Stimulated activated CD4-positive, alpha-beta T cell treated with anti-CD3 and anti-CD28 coated beads, TNF-alpha, amount 100 ng/mL, for 48 hours (primary cell): ENCODE results near the gene PPP1CA.
A peak's percentile ranks its signal among the peaks of the same experiment; 100 is the strongest.
"Not testable (repeated sequence)": the region's sequence is repeated elsewhere in the genome, so short reads cannot be mapped to it uniquely, and the experiment has no call there.

Source experiments
- DNase-seq, 3 donors: peaks; one replicate each; pipeline ENCODE4 v3.0.0-alpha.2; 2020; ENCODE audit warnings: low read depth in 3 of 3

Gene PPP1CA

DNA sequence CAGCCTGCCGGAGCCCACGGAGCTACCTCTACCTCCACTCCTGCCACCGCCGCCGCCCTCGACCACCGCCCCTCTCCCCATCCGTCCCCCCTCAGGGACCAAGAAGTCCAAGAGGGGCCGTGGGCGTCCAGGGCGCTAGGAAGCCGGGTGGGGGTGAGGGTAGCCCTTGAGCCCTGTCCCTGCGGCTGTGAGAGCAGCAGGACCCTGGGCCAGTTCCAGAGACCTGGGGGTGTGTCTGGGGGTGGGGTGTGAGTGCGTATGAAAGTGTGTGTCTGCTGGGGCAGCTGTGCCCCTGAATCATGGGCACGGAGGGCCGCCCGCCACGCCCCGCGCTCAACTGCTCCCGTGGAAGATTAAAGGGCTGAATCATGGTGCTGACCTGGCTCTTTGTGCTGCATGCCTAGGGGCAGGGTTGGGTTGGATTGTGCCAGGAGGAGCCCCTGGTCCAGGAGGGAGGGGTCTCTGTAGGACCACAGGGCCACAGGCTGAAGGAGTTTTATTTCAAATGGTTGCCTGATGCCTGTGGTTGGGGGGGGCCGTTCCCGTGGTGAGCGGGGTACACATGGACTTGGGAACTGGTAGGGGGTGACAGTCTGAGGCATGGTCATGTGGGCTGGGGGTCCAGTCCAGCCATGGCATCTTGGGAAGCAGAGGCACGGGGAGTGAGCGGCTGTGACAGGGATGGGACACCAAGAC lies 33.5 kb upstream of the PPP1CA start:
- DNase-seq, result no peak

DNA sequence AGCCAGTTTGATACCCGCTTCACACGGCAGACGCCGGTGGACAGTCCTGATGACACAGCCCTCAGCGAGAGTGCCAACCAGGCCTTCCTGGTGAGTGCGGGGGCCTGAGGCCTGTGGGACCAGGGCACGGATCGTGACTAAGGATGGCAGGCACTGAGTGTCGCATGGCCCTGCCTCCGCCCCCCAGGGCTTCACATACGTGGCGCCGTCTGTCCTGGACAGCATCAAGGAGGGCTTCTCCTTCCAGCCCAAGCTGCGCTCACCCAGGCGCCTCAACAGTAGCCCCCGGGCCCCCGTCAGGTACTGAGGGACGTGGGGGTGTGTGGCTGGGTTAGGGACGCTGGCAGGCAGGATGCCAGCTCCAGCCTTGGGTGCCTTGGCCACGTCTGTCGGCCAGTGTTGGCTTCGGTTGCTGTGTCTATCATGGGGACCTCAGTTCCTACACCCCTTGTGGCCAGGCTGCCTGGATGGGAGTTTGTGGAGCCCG lies 32.8 kb upstream of the PPP1CA start:
- no peak for DNase-seq

DNA sequence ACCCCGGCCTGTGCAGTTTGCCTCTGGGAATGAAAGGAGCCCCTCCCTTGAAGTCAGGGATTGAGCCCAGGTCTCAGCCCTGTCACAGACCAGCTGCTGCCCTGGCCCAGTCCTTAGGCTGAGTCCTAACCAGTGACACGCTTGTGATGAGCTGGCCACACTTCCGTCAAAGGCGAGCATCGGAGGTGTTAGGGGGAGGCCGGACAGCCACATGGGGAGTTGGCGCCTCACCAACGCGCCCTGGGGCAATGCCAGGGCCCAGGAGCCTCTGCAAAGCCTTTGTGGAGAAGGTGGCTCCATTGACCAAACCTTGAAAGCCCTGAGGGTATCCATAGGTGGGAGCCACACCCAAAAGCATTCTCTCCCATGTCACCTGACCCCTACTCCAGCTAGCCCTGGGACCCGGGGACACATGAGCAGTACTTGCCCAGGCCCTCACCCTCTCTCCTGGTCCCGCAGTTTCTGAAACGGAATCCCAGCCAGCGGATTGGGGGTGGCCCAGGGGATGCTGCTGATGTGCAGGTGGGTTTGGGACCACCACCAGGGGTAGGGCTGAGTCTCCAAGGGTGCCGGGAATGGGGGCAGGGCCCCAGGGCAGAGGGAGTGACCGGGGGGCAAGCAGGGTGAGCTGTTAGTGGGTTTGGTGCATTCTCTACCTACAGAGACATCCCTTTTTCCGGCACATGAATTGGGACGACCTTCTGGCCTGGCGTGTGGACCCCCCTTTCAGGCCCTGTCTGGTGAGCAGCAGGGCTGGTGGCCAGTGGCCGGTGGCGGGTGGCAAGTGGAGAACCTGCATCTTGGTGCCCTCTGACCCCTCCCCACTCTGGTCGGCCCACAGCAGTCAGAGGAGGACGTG lies 32.1 kb upstream of the PPP1CA start:
- DNase-seq, result no peak

DNA sequence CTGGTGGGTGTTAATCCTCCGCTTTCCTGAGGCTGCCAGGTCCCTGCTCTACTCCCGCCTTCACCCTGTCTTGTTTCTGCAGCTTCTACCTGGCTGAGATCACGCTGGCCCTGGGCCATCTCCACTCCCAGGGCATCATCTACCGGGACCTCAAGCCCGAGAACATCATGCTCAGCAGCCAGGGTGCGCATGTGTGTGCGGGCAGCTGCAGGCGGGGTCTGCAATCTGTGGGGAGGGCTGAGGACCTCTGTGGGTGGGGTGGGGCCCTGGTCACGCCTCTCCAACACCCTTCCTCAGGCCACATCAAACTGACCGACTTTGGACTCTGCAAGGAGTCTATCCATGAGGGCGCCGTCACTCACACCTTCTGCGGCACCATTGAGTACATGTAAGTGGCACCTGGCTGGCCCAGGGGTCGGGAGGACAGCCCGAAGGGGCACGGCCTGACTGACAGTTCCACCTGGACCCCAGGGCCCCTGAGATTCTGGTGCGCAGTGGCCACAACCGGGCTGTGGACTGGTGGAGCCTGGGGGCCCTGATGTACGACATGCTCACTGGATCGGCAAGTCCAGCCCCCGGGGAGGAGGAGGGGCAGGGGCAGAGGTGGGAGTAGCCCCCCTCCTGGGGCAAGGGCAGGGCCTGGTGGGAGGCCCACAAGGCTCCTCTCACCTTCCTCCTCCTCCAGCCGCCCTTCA lies 31.1 kb upstream of the PPP1CA start:
- DNase-seq, result no peak

DNA sequence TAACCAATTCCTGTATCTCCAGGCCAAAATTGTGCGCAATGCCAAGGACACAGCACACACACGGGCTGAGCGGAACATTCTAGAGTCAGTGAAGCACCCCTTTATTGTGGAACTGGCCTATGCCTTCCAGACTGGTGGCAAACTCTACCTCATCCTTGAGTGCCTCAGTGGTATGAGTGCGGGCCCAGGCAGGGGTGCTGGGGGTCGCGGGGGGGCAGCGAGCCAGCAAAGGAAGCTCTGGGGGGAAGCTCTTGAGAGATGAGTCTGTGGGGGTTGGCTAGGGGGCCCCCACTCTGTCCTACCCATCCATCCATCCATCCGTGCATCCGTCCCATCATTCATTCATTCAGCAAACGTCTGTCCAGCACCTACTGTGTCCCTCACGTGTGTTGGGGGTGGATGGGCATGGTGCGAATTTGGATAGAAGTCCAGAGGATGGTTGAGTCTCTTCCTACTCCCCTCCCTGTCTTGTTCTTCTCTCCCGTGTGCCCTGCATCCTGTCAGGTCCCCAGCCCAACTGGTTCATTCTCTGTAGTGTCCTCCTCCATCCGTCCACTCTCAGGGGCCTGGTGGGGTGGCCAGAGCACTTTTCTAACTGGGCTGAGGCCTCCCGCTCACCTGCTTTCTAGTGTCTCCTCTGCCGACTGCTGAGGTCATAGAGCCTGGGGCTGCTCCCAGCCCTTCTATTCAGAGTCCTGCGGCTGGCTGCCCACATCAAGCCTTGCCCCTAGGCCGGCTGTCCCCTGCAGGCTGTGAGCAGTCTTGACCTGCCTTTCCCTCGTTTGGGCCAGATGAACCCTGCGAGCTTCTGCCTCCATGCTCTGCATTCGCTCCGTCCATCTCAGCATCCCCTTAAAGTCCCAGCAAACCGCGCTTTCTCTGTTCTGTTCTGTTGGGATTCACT lies 29.9 kb upstream of the PPP1CA start:
- DNase-seq, result no peak

DNA sequence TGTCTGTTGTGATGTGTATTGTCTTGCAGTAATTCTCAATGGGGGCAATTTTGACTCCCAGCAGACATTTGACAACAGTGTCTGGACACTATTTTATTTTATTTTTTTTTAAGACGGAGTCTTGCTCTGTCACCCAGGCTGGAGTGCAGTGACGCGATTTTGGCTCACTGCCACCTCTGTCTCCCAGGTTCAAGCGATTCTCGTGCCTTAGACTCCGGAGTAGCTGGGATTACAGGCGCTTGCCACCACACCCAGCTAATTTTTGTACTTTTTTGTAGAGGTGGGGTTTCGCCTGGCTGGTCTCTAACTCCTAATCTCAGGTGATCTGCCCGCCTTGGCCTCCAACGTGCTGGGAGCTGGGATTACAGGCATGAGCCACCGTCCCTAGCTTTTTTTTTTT lies 28.1 kb upstream of the PPP1CA start:
- no peak for DNase-seq

DNA sequence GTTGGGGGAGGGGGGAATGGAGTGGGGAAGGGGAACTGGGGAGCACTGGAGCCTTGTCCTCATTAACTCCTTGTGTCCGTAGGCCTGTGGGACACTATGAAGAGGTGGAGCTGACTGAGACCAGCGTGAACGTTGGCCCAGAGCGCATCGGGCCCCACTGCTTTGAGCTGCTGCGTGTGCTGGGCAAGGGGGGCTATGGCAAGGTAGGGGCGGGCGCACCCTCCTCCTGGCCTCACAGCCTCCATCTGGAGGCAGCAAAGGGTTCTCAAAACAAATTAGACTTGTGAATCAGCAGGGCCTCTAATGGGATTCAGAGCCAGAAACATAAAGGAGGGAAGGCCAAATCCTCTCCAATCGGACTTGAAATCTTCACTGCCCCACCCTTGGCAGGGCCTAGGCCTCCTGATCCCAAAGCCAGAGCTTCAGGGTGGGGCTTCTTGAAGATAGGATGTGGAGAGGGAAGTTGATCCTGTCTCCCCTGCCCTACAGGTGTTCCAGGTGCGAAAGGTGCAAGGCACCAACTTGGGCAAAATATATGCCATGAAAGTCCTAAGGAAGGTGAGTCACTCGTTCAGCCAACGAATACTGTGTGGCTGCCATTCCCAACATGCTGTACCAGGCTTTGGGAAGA lies 27.5 kb upstream of the PPP1CA start:
- no peak for DNase-seq

DNA sequence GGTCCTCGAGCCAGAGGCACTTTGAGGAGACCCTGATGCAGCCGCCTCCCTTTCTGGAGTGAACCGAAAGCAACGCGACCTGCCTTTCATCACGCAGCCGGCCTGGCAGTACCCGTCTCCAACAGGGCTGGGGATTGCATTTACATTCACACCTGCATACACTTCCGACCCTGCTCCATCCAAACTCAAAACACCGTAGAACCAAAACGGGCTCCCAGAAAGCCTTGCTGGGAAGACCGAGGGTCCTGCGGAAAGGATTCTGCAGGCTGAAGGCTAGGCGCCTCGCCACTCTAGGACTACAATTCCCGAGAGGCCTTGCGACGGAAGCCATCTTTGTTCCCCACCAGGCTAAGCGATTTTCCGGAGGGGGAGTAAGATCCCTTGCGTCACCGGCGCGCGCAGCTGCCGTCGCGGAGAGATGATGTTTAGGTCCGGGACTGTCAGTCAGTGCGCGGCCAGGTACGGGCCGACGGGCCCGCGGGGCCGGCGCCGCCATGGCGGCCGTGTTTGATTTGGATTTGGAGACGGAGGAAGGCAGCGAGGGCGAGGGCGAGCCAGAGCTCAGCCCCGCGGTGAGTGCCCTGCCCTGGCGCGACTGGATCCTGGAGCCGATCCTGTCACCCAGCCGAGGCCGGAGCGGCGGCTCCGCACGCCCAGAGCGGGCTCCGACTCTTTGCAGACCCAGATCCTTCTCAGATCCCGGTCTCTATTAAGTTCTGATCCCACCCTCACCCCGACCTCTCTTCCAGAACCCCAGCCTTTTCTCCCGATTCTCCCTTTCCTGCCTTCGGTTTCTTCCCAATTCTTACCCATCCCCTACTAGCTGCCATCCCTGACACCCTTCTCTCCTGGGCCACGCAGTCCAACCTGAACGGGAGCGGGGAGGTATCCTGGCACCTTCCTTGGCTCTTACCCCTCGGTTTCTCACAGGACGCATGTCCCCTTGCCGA lies 26.7 kb upstream of the PPP1CA start, which contains the start of gene RPS6KB2:
TSS of gene RPS6KB2 (plus strand) at position 443 of the 950 bp plus-strand sequence. CDS start at position 495, 52 bp downstream.
- DNase-seq, result peak; percentile 96 to 100 (median 99)

DNA sequence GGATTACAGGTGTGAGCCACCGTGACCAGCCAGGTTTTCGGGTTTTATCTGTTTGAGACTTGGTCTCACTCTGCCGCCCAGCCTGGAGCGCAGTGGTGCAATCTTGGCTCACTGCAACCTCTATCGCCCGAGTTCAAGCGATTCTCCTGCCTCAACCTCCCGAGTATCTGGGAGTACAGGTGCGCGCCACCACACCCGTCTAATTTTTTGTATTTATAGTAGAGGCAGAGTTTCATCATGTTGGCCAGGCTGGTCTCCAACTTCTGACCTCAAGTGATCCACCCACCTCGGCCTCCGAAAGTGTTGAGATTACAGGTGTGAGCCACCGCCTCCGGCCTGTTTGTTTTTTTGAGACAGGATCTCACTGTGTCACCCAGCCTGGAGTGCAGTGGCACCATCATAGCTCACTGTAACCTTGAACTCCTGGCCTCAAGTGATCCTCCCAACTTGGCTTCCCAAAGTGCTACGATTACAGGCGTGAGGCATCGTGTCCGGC lies 25.8 kb upstream of the PPP1CA start:
- DNase-seq, result not testable (repeated sequence)

DNA sequence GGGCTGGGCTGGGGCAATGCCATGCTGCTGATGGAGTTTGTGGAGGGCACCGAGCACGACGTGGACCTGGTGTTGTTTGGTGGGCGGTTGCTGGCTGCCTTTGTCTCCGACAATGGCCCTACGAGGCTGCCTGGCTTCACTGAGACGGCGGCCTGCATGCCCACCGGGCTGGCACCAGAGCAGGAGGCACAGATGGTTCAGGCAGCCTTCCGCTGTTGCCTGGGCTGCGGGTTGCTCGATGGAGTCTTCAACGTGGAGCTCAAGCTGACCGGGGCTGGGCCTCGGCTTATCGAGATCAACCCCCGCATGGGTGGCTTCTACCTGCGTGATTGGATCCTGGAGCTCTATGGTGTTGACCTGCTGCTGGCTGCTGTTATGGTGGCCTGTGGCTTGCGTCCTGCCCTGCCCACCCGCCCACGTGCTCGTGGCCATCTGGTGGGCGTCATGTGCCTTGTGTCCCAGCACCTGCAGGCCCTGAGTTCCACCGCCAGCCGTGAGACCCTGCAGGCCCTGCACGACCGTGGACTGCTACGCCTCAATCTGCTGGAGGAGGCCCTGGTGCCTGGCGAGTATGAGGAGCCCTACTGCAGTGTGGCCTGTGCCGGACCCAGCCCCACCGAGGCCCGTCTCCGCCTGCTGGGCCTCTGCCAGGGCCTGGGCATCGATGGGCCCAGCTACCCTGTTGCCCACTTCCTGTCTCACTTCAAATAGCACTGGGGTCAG lies 22.4 kb upstream of the PPP1CA start:
- no peak for DNase-seq

DNA sequence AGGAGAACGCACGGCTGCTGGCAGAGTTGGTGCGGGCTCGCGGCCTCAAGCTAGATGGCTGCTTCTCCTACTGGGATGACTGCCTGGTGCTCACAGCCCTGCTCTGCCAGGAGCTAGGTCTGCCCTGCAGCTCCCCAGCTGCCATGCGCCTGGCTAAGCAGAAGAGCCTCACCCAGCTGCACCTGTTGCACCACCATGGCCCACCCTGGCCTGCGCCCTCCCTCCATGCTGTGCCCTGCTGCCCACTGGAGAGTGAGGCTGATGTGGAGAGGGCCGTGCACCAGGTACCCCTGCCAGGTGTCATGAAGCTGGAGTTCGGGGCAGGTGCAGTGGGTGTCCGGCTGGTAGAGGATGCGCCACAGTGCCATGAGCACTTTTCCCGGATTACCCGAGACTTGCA lies 21.8 kb upstream of the PPP1CA start:
- no peak for DNase-seq

DNA sequence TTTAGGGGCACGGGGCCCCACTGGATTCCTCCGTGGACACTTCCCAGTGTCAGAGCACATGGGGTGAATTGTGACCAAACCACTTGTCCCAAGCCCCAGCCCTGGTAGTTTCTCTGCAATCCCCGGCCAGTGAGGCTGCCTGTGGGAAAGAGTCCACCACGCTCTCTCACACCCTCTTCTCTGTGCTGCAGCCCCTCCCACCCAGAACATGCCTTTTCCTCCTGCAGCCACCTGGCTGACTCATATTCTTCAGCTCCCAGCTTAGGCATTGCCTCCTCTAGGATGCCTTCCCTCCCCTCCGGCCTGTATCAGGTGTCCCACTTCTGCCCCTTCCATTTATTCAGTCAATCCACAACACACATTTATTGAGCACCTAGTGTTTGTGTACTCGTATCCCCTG lies 21.2 kb upstream of the PPP1CA start:
- DNase-seq, result no peak

DNA sequence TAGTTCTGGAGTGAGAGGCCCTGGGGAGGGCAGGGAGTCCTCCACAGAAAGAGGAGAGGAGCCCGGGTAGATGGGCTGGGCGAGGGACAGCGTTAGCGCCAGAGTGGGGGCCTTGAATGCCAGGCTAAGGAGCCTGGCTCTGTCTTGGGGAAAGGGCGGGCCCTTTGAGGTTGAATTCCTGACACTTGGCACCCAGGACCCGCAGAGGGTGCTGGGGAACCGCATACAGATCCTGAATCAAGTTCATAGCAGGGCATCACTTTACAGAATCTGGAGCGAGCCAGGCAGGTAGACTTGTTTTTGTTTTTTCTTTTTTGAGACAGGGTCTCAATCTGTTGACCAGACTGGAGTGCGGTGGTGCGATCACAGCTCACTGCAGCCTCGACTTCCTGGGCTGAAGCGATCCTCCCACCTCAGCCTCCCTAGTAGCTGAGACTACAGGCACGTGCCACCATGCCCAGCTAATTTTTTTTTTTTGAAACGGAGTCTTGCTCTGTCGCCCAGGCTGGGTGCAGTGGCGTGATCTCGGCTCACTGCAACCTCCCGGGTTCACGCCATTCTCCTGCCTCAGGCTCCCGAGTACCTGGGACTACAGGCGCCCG lies 19.9 kb upstream of the PPP1CA start:
- no peak for DNase-seq

DNA sequence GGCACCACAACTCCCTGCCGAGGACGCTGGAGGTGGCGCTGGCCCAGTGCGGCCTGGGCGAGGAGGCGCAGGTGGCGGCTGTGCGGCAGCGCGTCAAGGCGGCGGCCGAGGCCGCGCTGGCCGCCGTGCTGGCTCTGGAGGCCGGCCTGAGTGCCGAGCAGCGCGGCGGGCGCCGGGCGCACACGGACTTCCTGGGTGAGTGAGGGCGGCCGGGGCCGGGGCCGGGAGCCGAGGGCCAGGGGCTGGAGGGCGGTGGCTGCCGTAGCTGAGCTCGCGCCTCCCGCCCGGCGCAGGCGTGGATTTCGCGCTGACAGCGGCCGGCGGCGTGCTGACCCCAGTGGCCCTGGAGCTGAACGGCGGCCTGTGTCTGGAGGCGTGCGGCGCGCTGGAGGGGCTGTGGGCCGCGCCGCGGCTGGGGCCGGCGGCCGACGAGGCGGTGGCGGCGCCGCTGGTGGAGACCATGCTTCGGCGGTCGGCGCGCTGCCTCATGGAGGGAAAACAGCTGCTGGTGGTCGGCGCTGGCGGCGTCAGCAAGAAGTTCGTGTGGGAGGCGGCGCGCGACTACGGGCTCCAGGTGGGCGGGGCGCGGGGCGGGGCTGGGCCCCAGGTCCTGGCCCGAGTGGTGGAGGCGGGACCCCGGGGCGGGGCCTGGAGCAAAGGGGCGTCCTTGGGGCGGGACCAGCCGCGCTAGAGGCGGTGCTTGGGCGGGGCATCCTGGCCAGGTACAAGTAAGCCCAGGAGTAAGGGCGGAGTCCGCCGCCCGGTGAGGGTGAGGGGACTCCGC lies 19.2 kb upstream of the PPP1CA start:
- DNase-seq, result peak; percentile 96 to 99 (median 98)

DNA sequence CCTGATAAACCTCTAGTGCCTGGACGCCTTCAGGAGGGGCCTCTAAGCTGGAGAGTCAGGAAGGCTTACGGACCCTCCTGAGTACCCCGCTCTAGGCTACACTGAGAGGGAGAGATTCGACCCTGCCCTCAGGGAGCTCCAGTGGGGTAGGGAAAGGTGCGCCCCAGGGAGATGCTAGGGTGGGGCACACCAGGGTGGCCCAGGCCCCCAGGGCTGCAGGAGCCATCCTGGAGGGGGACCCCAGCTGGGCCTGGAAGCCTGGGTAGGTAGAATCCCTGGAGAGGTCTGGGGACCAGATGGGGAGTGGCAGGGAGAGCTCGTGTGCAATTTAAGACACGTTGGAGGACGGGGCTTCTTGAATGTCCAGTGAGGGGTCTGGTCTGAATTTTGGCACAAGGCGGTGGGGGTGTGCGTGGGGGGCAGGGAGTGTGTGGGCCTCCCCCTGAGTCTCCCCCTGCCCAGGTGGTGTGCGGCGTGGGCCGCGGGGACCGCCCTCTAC lies 18.5 kb upstream of the PPP1CA start:
- DNase-seq, result no peak

DNA sequence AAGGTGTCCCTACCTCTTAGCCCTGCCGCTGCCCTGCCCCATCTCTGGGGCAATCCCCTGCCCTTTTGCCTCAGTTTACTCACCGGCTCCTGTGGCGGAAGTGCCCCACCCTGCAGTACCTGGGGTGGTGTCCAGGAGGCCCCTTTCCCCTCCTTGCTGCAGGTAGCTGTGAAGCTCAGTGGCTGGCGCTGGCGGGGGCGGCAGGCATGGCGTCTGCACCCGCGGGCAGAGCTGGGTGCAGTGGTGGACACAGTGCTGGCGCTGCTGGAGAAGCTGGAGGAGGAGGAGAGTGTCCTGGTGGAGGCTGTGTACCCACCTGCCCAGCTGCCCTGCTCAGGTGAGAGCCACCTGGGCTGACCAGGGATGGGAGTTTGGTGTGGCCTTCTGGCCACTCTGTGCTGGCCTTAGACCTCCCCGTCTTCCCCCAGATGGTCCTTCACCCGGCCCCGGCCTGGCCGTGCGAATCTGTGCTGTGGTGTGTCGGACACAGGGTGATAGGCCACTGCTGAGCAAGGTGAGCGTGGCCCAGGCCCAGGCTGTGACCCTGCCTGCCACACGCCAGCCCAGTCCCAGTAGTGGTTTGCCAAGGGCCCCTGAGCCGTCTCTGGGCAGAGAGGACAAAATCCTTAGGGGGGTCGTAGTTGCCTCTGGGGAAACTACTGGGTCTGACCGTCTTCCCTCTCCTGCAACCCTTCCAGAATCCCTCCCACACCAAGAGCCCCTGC lies 17.8 kb upstream of the PPP1CA start:
- DNase-seq, result no peak
